ENCODE measurements around the gene CGB8.
"Not testable (repeated sequence)": the region's sequence is repeated elsewhere in the genome, so short reads cannot be mapped to it uniquely, and the experiment has no call there.

Gene CGB8

DNA sequence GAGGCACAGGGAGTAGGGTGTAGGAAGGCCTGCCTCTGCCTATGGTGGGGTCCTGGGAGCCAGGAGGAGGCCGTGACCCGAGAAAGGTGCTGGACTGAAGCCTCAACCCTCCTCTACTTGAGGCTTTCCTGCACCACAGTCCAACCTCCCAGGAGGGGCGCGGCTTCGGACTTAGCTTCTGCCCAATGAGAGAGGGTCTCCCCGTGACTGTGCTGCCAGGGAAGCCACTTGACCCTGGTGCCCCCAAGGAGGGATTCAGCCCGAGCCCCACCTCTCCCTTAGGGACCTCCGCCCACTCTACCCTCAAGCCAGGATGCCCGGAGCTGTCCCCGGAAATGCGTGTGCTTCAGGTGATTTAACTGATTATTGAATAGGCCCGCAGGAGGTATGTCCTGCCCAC is at the start of gene CGB8:
TSS of gene CGB8 (minus strand) at position 101 of the 400 bp plus-strand sequence. CDS start 372 bp downstream, outside the sequence.
- not testable (repeated sequence) for DNase-seq (ENCODE audit: low read depth)

DNA sequence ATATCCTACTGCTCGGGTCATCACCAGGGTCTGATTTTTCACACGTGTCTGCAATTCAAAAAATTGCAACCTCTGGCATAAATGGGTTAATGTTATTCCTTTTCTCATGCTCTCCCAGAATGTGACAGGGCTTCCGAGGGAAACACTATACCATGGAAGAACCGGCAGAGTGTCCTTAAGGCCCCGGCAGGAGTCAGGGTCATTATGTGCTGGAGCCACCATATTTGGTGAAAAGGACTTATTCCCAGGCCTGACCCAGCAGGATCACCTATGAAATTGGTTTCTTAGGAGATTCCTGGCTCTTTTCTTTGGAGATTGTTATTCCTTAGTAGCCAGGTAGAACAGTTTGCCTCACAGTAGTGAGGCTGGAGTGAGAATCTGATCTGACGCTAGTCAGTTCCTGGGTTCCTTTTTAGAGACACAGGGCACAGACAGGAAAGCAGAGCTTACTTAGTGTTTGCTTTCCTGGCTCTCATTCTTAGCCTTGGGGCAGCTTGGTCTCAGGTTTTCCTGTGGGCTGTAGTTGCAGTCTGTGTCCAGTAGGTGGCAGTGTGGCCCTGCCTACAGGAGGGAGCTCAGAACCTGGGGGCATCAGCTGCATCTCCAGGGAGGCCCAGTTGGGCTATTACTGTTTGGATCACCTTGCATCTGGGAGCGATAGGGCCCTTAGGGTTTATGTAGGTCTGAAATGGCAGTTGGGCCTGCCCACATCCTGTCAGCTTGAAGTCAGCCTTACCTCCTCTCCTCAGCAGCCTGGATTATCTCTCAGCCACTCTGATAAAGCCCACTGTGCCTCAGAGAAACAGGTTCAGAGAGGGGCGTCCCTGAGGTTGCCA is 48.8 kb upstream of the CGB8 start:
- peak; percentile 55 for DNase-seq (ENCODE audit: low read depth)

DNA sequence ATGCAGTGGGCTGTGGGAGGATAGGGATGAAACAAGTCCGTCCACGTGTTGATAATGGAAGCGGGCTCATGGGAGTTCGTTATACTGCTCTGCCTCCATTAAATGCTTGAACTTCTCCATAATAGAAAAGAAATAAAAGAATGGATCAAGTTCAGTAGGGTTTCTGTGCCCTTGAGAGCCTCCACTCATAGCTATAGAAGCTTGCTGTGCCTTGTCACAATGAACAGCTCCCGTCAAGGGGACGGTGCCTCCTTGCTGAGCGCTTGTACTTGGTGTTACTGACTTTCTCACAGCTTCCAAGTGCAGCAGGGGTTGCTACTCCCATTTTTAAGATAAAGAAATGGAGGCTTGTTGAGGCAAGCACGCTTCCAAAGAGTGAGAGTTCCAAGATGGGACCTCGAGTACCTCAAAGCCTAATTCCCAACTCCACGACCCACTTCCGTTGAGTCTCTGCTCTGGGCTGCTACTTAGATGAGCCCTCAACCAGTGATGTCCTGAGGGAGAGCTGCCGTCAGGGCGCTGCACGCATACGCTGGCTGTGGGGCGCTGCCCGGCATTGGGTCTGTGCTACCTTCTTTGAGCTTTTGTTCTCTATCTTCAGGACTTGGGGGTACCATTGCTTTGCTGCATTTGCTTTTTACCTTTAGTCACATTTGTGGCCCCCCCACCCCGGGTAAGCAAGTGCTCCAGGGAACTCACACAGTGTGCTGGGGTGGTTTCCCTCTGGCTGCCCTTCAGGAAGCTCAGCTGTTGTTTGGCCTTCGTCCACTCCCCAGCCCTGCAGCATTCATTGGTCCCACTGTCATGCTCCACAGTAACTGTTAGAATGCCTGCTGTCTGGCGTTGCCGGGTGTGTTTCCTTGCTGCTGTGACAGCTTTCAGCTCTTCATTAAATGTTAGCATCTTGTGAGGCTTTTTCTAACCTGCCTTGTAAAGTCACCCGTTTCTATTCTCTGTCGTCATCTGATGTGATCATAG is 45.9 kb upstream of the CGB8 start:
- no peak for DNase-seq (ENCODE audit: low read depth)

DNA sequence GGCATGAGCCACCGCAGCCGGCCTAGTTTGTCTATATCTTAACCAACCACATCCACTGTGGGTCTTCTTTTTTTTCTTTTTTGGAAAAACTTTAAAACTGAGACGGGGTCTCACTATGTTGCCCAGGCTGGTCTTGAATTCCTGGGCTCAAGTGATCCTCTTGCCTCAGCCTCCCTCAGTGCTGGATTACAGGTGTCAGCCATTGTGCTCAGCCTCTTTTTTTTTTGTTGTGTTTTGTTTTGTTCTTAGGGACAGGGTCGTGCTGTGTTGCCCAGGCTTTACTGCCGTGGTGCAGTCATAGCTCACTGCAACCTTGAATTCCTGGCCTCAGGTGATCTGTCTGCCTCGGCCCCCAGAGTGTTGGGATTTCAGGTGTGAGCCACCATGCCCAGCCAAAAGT is 43.8 kb upstream of the CGB8 start:
- DNase-seq (ENCODE audit: low read depth): no peak

DNA sequence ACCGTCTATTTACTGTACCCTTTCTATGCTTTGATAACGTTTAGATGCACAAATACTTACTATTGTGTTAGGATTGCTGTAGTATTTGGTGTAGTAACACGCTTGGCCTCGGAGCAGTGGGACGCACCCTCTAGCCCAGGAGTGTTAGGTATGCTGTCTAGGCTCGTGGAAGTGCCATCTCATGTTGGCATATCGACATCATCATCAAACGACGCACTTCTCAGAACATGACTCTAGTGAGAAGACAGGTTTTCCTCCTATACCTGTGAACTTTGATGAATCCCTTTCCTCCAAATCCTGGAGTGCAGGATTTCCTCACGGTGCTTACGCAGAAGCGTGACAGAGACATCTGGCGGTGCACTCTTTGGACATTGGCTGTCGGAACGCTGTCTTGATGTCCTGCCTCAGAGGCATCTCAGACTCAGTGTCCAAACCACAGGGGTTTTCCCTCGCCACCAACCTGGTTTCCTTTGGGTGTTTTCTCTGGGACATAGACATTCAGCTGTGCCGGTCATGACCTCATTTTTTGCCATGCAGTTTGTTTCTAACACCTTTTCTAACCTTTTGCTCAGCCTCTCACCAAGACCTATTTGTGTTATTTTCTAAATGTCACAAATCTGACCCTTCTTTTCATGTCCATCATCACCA is 42.6 kb upstream of the CGB8 start:
- no peak for DNase-seq (ENCODE audit: low read depth)

DNA sequence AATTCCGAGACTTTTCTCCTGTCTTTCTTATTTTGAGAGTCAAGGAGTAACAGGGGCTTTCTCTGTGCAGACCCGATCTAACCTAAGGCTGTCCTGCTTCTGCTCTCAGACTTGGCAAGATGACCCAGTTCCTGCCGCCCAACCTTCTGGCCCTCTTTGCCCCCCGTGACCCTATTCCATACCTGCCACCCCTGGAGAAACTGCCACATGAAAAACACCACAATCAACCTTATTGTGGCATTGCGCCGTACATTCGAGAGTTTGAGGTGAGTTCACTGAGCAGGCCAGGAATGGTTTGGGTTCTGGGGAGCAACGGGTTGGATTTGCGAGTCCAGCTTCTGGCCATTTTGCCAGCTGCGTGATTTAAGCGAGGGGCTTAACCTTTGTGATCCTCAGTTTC is 37.4 kb upstream of the CGB8 start:
- DNase-seq (ENCODE audit: low read depth): no peak

DNA sequence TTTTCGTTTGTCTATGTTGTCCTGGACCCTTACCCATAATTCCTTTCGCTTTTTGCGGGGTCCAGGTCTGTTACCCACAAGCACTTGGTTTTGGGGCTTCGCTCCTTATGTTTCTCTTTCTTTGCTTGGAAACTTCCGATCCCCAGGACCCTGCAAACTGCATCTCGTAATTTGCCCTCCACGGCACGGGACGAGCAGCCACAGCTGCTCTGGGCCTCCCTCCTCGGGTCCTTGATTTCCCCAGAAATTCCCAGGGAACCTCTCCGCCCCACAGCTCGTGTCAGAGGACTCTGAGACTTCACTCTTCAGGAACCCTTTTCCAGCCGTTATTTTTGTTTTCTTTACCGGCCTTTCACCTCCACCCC is 36.9 kb upstream of the CGB8 start:
- DNase-seq (ENCODE audit: low read depth): no peak

DNA sequence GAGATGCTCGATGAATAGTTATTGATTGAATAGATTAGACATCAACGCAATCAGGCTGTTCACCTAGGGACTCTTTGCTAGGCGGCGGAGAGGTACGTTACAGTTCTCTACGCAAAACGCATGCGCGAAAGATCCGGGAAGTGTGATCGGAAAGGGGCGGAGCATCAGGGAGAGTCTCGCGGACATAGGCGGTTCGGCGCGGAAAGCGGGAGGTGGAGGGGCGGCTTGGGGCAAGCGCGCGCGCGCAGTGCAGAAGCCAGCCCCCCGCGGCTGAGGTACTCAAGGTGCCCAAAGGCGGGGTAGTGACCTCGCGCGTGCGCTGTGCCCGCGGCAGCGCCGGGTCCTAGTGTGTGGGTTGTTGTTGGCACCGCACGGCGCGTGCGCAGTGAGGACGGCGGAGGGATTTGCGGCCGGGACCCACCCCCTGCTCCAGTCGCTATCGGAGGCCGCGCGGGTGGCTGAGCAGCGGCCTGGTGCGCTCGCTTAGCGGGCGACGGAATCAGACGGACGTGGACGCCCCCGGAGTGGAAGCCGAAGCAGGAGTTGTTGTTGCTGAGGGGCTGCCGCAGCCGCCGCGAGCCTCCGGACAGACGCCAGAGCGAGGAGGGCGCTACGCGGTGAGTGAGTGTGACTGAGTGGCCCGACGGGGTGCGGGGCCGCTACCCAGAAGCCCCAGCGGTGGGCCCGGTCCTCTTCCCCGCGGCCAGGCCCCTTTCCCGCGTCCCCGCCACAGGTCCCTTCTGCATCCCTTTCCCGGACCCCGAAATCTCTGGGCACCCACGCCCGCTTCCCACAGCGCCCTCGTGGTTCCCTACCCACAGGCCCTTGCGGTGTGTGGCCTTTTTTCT is 36.3 kb upstream of the CGB8 start, which contains the start of gene SNRNP70:
TSS of gene SNRNP70 (plus strand) at position 432 of the 848 bp plus-strand sequence. CDS start 964 bp downstream, outside the sequence.
- peak; percentile 98 for DNase-seq (ENCODE audit: low read depth)

DNA sequence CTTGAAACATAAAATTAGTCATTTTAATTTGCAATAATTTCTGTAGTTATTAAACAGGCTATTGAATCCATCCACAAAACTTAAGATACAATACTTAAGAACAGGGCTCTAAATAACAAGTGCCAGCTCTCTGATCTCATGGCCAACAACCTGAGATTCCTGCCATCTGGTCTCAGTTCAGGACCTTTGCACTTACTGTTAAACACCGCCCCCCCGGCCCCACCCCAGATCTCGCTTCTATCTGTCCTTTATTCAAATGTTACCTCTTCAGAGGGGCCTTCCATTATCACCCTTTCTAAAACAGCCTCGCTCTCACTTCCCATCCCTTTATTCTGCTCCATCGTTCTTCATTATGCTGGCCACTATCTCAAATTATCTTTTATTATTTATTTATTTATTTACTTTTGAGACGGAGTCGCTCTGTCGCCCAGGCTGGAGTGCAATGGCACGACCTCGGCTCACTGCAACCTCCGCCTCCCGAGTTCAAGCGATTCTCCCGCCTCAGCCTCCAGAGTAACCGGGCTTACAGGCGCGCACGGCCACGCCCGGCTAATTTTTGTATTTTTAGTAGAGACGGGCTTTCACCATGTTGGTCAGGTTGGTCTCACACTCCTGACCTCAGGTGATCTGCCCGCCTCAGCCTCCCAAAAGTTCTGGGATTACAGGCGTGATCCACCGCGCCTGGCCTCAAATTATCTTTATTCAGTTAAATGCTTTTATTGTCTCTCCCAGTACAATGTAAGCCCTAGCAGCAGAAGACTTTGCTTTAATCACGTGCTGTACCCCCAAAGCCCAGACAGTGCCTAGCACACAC is 35.5 kb upstream of the CGB8 start:
- DNase-seq (ENCODE audit: low read depth): no peak

DNA sequence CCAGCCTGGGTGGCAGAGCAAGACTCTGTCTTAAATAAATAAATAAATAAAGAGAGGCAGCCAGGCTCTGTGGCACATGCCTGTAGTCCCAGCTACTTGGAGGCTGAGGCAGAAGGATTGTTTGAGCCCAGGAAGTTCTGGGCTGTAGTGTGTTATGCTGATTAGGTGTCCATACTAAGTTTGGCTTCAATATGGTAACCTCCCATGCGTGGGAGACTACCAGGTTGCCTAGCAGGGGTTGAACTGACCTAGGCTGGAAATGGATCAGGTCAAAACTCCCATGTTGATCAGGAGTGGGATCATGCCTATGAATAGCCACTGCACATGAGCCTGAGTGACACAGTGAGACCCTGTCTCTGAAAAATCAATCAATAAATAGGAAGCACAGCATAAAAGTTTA is 32.4 kb upstream of the CGB8 start:
- no peak for DNase-seq (ENCODE audit: low read depth)

DNA sequence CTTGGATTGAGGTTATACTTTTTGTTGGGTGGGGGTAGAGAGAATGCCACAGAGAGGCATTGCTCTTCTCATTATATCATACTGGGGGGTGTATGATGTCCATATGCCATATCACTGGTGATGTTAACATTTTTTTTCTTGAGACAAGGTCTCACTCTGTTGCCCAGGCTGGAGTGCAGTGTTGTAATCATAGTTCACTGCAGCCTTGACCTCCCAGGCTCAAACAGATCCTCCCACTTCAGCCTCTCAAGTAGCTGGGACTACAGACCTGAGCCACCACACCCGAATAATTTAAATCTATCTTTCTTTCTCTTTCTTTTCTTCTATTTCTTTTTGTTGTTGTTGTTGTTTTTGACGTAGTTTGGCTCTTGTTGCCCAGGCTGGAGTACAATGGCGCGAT is 31.5 kb upstream of the CGB8 start:
- no peak for DNase-seq (ENCODE audit: low read depth)

DNA sequence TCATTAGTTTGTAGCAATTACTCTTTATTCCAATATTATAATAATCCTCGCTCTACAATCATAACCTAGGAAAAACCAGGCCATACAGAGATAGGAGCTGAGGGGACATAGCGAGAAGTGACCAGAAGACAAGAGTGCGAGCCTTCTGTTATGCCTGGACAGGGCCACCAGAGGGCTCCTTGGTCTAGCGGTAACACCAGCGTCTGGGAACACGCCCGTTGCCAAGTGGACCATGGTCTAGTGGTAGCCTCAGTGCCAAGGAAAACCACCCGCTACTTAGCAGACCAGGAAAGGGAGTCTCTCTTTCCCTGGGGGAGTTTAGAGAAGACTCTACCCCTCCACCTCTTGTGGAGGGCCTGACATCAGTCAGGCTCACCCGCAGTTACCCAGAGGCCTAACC is 26.0 kb upstream of the CGB8 start:
- not testable (repeated sequence) for DNase-seq (ENCODE audit: low read depth)

DNA sequence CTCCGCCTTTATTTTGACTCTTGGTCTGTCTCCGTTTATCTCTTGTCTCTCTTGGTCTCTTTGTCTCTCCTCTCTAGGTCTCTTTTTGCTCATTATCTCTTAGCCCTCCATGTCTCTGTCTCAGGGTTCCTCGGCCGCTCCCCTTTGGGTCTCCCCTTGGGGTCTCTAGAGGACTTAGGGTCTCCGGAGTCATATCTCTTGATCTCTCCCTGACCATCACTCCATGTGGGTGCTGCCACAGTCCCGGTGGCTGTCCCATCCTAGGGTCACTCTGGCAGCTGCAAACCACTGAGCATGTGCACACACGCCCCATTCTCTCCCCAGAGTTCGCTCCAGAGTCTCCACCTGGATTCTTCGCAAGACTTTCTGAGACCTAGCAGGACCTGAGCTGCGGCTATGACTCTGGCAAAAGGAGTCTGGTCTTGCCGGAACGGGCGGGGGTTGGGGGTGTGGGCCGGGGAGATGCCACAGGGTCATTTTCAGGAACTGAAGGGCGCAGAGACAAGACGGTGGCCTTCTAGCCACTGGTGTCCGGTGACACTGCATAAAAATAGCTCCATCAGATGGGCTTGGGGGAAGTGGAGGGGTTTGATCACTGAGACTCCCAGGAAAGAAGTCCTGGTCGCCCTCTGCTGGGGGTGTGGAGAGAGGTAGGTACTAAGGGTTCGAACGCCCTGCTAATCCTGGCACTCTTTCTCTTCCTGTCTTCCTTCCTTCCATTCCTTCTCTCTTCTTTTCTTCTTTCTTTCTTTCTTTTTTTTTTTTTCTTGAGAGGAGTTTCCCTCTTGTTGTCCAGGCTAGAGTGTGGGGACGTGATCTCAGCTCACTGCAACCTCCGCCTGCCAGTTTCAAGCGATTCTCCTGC is 24.8 kb upstream of the CGB8 start:
- DNase-seq (ENCODE audit: low read depth): no peak

DNA sequence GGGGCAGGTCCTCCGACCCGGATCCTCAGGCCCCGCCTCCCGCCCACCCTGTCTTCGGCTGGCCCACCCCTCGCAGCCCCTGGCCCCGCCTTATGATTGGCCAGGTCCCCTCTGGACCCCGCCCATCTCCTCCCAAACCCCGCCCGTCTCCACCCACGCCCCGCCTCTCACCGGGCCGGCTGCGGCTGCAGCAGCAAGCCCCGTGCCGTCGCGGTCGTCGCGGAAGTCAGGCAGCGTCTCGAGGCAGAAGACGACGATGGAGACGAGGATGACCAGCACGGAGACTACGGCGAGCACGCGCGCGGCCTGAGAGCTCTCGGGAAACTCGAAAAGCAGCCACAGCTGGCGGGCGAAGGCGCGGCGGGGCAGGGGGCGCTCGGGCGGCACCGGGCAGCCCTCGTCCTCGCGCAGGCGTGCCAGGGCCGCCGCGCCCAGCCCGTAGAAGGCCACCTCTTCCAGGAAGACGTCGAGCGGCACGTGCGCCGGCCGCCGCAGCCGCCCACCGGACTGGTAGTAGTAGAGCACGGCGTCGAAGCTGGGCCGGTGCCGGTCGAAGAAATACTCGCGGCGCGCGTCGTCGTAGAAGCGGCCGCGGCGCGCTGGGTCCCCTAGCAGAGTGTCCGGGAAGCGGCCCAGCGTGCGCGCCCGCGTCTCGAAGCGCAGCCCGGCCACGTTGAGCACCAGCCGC is 23.1 kb upstream of the CGB8 start:
- no peak for DNase-seq (ENCODE audit: low read depth)

DNA sequence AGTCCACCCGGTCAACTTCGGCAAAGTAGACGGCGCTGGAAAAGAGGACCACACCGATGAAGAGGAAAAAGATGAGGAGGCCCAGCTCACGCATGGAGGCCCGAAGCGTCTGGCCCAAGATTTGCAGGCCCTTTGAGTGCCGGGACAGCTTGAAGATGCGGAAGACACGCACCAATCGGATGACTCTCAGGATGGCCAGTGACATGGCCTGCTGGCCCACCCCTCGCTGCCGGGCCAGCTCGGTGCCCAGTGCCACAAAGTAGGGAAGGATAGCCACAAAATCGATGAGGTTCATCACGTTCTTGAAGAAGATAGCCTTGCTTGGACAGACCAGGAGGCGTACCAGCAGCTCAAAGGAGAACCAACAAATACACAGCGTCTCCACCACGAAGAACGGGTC is 21.5 kb upstream of the CGB8 start:
- DNase-seq (ENCODE audit: low read depth): no peak

DNA sequence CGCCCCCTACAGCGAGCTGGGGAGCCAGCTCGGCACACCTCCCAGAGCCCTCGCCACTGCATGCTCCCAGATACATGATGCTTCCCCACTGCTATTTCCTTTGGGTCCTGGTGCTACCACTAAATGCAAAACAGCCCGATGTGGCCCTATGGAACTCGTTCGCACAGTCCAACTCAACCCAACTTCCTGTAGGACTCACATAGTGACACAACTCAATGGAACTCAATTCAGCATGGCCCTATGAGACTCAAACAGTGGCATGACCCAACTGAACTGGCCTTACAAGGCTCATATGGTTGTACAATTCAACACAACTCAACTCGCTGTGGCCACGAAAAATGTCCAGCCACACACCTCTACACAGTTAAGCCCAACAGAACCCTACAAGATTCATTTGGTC is 20.1 kb upstream of the CGB8 start:
- no peak for DNase-seq (ENCODE audit: low read depth)

DNA sequence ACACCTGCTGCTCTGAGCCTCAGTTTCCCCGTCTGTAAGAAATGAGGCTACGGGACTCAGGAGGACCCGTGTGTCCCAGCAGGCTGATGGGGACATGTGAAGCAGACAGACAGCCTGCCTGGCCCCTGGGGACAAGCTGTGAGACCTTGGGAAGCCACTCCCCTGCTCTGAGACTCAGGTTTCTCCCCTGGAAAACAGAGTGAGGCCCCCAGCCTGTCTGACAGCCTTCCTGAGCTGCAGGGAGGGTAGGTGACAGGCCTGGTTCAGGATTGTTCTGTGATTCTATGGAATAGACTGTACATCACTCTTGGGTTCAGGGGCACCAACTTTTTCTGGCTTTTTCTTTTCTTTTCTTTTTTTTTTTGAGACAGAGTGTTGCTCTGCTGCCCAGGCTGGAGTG is 18.6 kb upstream of the CGB8 start:
- no peak for DNase-seq (ENCODE audit: low read depth)

DNA sequence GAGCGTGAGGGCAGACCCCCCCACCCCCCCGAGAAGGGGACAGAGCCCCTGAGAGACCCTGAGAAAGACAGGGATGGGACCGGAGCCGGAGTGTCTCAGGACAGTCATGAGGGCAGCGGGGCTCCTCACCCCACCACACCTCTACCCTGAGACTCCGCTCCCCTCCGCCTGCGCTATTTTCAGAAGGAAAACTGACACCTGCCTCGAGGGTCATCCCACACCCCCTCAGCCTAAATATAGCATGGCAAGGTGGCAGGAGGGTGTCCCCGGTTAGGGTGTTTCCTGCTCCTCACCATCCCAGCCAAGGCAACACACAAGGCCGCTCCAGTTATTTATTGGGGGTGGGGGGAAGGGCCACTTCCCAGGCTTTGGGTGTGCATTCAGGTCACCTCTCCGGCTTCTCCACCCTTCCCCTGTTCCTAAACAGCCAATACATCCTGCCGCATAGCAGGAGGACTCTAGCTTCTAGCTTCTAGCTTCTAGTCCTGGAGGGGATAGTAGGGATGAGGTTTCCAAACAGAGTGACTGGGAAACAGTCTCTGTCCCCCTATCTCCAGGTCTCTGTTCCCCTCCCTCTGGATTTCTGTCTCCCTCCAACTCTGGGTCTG is 17.1 kb upstream of the CGB8 start:
- DNase-seq (ENCODE audit: low read depth): no peak

Data from stimulated activated CD8-positive, alpha-beta memory T cell treated with anti-CD3 and anti-CD28 coated beads, Interleukin-12 subunit alpha, Interleukin-12 subunit beta, amount 100 ng/mL, for 1 hour (primary cell).